HG02852 (cell line): Measurements from ENCODE around the gene PRM3.

Experiments
- ATAC-seq: cut with Tn5 transposase; IDR thresholded peaks from one replicate; pipeline ENCODE4 v1.9.1; 2021; ENCODE audit warnings: mild to moderate bottlenecking, moderate library complexity; ENCODE audit not compliant: unreplicated experiment

PRM3 gene

DNA sequence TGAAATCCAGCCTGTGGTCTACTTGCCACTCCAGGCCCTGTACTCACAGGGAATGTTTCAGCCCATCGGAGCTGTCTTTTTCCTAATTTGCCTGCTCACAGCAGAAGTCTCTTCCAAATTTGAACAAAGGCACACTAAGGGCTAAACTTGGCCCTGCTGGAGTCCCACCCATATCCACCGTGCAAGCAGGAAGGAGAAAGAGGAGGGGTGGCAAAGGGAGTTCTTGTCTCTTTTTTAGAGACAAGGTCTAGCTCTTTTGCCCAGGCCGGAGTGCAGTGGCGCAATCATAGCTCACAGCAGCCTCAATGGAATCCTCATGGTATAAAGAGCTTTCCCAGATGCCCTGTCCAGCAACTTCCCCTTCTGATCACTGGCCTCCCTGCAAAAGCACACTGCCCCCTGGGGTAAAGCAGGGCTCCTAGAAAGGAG is 10.4 kb upstream of the PRM3 start:
- ATAC-seq: no peak

DNA sequence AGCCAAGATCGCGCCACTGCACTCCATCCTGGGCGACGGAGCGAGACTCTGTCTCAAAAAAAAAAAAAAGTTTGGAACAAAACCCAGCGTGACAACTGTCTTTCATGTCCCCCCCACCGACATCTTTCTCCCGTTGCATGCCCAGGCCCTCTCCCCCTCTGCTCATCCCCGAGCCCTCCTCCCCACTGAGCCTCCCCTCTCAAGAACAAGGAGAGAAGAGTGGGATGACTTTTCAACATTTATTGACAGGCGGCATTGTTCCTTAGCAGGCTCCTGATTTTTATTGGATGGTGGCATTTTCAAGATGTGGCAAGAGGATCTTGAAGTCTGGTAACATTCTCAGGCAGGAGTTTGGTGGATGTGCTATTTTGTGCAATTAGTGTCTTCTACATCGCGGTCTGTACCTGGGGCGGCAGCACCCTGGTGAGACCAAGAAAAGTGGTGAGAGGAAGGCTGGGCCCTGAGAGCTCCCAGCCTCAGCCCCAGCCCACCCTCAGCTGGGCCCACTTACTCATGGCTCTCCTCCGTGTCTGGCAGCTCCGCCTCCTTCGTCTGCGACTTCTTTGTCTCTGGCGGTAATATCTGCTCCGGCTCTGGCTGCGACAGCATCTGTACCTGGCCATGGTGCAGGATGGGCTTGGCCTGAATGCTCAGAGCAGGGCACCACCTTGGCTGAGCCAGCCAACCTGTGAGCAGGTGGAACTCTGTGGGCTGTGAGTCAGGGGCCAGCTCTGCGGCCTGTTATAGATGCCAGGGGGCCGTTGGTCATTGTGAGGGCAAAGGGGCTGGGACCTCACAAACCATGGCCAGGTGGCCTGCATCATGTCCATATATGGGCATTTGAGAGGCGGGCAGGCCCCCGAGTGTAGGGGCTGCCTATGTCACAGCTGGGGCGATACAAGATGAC is 7.4 kb upstream of the PRM3 start, which contains the start of gene PRM1:
PRM1 (minus strand) TSS at position 715 of the 907 bp plus-strand sequence; CDS start at position 623, 92 bp downstream.
- ATAC-seq: no peak

DNA sequence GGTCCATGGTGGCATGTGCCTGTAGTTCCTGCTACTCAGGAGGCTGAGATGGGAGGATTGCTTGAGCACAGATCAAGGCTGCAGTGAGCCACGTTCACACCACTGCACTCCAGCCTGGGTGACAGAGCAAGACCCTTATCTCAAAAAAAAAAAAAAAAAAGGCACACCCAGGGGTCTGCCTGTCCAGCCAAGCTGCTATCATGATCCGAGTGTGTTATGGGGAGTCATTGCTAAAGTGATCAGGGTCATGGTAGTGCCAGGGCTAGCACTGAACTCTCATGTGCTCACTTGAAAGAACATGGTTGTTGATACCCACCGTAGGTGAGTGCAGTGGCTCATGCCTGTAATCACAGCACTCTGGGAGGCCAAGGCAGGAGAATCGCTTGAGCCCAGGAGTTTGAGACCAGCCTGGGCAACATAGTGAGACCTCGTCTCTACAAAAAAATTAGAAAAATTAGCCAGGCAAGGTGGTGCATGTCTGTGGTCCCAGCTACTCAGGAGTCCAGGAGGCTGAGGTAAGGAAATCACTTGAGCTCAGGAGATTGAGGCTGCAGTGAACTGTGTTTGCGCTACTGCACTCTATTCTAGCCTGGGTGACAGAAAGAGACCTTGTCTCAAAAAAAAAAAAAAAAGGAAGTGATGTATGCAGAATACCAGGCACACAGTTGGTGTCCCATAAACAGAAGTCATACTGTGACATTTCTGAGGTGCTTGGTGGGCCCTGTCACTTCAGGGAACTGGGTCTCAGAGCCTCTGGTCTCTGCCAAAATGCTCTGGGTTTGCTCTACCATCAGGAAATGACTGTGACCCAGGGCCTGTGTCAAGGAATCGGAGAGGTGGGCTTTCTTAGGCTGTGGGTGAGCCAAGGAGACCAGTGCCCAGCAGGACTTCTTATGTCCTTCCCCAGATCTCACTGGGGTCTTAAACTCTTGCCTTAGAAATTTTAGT is 5.5 kb upstream of the PRM3 start:
- ATAC-seq: no peak

DNA sequence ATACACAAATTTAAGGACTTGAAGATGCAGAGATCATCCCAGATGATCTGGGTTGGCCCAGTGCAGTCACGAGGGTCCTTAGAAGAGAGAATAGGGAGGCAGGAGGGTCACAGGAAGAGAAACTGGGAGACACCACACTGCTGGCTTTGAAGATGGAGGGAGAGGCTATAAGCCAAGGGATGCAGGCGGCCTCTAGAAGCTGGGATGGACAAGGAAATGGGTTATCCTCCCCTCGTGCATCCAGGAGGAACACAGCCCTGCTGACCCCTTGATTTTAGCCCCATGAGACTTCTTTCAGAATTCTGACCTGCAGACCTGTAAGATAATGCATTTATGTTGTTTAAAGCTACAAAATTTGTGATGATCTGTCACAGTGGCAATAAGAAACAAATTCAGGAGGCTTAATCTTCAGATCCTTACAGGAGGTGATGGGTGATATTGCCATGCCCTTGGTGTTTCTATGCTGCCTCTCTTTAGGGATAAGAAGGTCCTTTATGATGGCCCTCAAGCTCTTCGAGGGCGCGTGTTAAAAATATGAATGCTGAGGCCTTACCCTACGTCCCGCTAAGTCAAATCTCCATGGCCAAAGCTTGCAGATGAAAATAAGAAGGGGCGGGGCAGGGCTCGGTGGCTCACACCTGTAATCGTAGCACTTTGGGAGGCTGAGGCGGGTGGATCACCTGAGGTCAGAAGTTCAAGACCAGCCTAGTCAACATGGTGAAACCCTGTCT is 4.3 kb upstream of the PRM3 start:
- no peak for ATAC-seq

DNA sequence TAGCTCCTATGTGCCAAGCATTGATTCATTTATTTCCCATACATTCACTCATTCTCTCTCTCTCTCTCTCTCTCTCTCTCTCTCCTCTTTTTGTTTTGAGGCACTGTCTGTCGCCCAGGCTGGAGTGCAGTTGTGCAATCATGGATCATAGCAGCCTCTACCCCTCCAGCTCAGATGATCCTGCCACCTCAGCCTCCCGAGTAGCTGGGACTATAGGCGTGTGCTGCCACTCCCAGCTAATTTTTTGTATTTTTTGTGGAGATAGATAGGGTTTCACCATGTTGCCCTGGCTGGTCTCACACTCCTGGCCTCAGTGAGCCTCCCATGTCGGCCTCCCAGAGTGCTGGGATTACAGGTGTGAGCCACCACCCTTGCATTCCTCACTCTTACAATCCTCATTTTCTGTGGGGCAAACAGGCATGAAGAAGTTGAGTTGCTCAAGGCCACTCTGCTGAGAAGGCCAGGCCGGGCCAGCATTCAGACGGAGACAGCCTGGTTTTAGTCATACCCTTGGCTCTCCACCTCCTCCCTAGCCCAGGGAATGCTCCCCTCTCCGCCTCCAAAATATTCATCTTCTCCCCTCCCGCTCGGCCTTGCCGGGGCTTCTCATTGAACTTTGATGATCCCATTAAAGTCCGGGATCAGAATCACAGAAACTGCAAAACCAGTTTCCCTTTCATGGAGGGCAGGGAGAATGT is 3.6 kb upstream of the PRM3 start:
- no peak for ATAC-seq

DNA sequence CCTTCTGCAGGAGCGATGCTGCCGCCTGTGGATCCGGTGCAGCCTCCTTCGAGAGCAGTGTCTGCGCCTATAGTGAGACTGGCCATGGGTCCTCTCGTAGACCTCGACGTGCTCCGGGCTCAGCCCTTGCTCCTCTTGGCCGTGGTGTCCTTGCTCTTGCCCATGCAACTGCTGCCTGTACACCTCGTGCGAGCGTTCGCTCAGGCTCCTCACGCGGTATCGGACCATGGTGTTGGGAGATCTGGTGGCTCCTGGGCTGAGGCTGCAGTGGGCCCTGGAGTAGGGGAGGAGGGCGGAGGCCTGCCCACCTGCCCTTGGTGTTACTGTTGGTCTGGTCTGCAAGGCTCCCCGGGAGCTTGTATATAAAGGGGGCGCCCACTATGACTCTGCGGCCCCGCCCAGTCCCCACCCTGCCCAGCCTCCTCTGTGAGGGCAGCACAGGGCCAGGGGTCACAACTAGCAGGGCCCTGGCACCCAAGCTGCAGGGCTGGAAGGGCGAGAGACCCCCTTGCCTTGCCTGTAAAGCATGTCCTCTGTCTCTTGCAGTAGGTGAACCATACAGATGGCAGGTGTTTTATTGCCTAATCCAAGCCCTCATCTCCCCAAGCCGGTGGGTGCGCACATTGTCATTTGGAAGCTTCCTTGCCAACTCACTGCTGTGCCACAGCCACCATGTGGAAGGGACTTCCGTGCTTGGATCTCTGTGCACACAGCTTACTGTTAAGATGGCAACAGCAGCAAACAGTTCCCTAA is 2.9 kb upstream of the PRM3 start, which contains the start of gene PRM2:
PRM2 (minus strand) TSS at position 338 of the 753 bp plus-strand sequence; CDS start at position 228, 110 bp downstream.
- no peak for ATAC-seq

DNA sequence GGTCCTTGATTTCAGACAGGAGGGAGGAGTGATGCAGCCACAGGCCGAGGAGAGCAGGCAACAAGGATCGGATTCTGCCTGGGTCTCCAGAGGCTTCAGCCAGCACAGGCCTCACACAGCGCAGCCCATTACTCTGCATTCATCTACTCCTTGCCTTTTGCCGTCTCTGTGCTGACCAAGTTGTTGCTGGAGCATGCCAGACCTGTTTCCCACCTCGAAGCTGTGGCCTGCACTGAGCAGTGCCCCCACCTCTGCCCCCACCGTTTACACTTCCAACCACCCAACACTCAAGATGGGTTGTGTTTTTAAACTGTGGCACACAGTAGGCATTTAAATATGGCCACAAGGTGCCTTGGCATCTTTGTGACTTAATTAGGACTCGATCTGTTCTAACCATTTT is 1.5 kb upstream of the PRM3 start:
- ATAC-seq: no peak

DNA sequence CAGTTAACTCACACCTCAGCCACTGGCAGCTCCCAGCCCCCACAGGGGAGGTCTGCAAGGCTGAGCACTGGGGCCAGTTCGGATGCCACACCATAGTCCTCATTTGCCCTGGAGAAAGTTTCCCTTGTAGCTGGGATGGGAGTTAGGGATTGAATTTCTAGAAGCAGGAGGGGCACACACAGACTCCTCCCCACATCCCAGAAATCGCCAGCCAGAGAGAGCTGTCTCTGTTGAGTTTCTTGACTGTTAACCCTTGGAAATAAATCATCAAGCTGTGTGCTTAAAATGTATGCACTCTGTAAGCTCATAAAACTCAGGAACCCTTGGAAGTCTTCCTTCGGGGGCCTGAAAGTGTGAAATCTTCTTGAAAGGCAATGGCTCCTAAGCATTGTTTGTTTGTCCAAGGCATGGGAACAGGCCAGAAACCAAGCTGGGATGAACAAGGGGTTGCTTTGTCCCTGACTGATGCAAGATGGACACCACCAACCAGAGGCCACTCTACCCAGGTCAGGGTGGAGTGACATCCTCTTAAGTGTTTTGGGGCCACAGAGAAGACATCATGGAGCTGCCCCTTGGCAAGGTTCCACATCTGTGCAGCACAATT is 394 bp upstream of the PRM3 start:
- no peak for ATAC-seq

DNA sequence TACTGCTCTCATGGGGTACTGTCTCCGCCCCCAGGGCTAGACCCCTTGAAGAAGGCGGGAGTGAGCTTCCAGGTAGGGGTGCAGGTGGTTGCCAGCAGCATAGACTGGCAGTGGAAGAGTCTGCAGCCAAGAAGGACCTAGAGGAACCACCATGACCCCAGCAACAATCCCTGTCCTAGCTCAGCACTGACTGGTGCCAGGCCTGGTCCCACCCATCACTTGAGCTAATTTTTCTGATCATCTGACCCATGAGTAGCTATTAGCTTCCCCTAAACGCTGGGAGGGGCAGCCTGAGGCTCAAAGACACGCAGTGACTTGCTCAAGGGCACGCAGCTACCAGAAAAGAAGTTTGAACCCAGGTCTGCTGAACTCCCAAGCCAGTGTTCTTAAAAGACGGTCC is 945 bp downstream of the PRM3 start:
- no peak for ATAC-seq

DNA sequence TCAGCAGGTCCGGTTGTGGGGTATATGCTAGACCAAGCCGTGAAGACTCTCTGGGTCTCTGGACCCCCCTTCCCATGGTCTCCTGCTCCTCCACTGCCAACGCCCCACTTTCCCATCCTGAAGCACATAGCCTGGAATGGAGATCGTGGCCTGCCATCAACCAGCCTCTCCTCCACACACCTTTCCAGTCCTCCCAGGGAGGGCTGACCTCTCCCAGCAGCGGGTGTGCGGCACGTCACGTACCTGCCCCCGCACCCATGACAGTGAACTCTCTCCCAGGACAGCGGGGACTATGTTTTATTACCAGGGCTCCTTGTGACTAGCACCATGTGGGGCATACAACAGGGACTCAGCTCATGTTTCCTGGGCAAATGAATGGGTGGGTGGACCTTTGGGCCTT is 1.8 kb downstream of the PRM3 start:
- no peak for ATAC-seq

DNA sequence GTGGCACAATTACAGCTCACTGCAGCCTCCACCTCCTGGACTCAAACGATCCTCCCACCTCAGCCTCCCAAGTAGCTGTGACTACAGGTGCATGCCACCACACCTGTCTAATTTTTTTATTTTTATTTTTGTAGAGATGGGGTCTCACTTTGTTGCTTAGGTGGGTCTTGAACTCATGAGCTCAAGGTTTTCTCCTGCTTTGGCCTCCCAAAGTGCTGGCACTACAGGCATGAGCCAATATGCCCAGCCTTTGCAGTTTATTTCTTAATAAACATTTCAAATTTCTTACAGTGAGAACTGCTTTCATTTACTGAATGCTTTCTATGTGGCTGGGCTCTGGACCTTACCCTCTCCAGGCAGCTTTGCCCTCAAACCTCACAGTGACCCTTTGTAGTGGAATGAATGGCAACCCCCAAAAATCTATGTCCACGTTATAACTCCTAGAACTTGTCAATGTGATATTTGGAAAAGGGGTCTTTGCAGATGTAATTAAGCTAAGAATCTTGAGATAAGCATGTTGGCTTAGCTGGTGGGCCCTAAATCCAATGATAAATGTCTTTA is 2.7 kb downstream of the PRM3 start:
- ATAC-seq: no peak

DNA sequence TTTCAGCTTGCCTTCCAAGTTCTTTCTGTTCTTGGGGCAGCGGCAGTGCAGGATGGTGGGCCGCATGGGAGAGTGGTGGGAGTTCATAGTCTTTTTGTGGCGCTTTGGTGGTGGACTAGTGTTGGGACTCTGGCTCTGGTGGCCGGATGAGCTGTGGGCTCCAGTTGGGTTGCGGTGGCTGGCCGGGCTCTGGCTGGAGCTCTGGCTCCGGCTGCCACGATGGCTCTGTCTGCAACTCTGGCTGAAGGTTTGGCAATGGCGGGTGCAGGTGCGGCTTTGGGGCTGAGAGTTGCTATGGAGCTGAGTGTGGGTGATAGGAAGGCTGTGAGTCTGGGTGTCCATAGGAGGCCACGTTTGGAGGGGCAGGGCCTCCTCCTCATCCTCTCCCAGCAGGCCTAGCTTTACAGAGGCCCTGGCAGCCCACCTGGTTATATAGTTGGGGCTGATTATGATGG is 4.5 kb downstream of the PRM3 start, which contains the start of gene TNP2:
TNP2 (minus strand) TSS at position 405 of the 455 bp plus-strand sequence; CDS start at position 342, 63 bp downstream.
- ATAC-seq: no peak

DNA sequence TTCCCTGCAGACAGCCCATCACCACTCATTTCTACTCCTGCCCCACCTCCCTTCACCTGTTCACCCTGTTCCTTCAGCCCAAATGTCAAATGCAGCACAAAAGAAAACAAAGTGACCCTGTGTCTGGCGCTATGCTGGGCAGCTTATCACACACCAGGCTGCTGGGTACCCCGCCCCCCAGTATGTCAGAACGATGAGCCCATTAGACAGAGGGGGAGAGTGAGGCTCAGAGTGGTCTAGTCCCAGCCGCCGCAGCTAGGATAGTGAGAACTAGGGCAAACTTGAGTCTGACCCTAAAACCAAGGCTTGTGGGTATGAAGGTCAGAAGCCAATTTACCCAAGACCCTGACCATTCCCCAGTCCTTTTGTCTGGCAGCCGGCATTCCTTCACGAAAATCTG is 8.3 kb downstream of the PRM3 start:
- no peak for ATAC-seq

DNA sequence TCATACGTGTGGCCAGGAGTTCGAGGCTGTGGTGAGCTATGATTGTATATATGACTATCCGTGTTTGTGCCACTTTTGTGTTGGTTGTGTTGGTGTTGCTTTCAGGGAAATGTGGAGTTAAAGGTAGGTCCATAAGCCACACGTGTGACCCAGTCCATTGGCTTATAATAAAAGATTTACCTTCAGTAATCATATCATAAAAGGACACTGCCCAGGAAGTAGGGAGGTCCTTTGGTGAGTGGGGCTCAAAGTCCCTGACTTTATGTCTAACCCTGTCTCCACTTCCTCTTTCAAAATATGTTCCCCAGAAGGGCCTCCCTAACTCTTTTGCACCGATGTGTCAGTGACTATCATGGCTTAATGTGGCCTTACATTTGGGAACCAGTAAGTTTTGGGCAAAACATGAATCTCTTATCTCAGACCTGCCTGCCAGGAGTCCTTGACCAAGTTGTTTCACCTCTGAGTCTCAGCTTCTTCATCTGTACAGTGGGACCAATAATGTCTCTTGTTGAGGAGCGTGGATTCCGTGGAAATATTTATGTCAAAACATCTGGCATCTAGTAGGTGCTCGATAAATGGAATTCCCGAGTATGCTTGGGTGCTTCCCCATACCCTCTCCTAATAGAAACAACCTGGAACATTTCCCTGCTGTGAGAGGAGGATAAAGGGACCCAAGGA is 9.1 kb downstream of the PRM3 start:
- ATAC-seq: no peak

DNA sequence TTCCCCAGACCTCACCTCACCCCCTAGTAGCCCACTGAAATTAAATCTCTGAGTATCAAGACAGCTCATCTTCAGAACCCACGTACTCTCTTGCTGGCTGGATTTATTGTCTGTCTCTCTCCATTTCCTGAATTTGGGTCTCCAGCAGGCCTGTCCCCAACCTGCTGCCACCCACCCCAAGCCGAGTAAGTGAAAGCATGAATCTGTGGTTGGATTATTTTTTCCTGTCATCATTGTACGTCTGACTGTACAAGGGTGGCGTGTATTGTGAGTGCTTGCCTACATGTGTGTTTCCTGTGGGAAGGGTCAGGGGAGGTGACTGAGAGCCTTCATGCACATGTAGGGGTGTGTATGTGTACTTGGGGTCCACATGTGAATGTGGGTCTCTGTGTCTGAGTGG is 9.7 kb downstream of the PRM3 start:
- ATAC-seq: no peak

DNA sequence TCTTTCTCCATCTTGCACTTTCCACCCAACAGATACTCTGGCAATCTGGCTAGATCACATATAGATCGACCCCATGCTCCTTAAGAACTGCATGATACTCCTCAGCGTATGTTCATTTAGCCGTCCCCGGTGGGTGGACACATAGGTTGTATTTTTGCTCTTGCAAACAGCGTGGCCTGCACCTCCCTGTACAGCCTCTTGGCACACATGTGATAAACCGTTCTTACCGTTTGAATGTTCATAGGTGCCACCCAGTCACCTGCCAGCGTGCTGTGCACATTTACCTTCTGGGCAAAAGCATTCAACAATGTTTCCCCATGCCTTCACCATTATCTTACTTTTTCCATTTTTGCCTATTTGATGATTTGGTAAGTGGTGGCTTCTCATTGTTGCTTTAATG is 10.5 kb downstream of the PRM3 start:
- ATAC-seq: no peak

DNA sequence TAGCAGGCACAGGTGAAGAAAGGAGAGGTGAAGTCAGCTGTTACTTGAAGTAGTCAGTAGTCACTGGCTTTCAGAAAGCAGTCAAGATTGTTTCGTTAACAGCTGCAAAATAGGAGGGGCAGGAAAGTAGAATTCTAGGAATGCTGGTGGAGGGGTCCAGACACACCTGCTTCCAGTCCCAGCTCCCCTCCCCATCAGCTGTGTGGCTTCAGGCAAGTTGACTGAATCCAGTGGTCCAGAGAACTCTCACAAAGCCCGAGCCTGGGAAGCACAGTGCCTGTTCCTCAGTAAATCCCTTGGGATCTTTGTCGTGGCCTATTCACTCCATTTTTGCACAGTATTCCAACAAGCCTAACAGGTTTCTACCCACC is 12.8 kb downstream of the PRM3 start:
- ATAC-seq: no peak
